Smooth muscle cell of the brain vasculature (primary cell): ENCODE results near the gene PROS1.
"Not testable (repeated sequence)": the region's sequence is repeated elsewhere in the genome, so short reads cannot be mapped to it uniquely, and the experiment has no call there.

Source experiments
- DNase-seq: peaks from one replicate; pipeline ENCODE4 v3.0.0-alpha.2; 2012; ENCODE audit warnings: low read depth, low spot score

The PROS1 gene

GRCh38 chr3:93877427-93877826 lies 96.3 kb downstream of the PROS1 start:
- not testable (repeated sequence) for DNase-seq

DNA sequence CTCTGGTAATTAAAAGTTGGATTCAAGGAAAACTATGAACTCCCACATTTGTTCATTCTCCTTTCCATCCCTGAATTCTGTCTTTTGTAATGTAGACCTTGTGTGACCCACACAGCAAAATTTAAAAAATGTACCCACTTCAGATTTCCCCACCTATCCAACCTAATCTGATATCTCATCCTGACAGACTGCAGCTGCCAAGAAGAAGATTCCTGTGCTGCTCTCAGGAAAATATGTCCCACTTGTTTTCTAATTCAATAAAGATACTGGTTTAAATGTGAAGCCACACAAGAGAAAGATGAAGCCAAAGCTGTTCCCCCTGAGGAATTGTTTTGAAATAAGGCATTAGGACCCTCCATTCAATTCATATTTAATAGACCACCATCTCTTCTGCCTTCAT lies 100.3 kb downstream of the PROS1 start:
- DNase-seq: not testable (repeated sequence)

DNA sequence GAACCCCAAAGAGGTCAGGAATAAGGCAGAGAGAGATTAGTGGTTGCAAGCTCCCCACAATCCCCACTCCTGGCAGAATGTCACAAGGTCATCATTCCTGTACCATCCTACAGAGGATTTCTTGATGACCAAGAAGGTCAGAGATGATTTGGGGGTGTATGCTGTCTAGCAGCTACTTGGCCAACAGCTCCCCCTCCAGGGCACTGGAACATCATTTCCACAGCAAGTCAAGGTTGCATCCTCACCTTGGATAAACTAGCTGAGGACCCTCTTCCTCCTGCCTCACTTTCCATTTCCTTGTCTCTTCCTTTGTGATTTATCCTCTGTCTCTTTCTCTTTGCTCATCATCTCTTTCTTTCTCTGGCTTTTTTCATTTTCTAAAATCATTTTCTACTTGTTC lies 106.3 kb downstream of the PROS1 start:
- DNase-seq: no peak

DNA sequence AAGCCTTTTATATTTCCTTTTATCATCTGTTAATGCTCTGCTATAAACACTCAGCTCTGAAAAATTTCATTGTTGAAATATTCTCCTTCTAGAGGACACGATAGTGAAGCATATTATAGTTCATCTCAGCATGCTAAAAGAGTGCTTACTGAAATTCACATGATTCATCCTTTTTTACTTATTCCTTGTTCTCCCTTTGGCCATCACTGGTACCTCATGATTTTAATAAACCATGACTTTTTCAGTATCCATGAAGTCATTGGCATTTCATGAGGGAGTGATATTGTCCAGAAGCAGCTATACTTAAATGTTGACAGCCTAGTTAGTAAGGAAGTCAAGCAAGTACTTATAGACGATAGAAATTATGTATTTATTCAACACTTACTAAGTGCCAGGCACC lies 112.7 kb downstream of the PROS1 start:
- DNase-seq: no peak

GRCh38 chr3:93855401-93855800 lies 118.3 kb downstream of the PROS1 start:
- no peak for DNase-seq

GRCh38 chr3:93852228-93852627 lies 121.5 kb downstream of the PROS1 start:
- not testable (repeated sequence) for DNase-seq

GRCh38 chr3:93843981-93844380 lies 129.7 kb downstream of the PROS1 start:
- peak; percentile 39 for DNase-seq

- DNase-seq: not testable (repeated sequence)
Measured at GRCh38 chr3:93839193-93839592, 134.5 kb downstream of the PROS1 start.
